GM18870 (cell line): Measurements from ENCODE around the gene PRSS8.

Experiments used
- ATAC-seq: cut with Tn5 transposase; IDR thresholded peaks from one replicate; pipeline ENCODE4 v1.9.1; 2021; ENCODE audit warnings: moderate library complexity; ENCODE audit not compliant: unreplicated experiment

The PRSS8 gene

GRCh38 chr16:31083981-31084380 lies 51.5 kb downstream of the PRSS8 start:
- no peak for ATAC-seq

DNA sequence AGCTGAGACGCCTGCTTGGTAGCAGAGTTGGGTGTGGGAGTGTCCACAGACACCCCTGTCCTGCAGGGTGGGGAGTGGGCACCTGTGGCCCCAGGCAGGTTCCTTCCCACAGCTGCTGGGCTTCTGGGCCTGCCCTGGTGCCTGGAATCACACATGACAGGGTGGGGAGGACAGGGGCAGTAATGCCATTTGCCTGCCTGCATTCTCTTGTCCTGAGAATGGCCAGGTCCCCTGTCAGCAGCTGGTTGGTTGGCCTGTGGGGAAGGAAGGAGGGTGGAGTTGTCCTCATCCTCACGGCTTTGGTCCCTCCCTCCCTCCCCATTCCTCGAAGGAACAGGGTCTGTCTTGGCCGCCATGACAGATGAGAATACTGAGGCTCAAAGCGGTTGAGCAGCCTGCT lies 52.0 kb downstream of the PRSS8 start:
- ATAC-seq: no peak

DNA sequence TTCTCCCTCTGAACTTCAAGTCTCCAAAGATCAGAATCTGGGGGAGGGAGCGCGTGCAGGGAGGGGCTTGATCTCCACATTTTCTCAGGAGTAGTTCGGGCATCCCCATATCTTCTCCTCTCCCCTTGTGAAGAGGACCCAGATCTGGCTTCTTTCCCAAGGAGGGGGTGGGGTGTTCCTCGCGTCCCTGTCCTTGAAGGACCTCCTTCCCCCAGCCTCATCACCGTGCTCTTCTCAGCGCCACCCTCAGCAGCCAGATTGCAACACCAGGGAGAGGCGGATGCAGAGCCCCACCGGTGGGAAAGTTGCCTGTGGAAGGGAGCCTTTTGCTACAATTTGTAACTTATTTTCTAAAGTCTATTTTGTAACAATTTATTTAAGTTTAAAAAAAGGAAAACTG lies 52.4 kb downstream of the PRSS8 start:
- no peak for ATAC-seq

DNA sequence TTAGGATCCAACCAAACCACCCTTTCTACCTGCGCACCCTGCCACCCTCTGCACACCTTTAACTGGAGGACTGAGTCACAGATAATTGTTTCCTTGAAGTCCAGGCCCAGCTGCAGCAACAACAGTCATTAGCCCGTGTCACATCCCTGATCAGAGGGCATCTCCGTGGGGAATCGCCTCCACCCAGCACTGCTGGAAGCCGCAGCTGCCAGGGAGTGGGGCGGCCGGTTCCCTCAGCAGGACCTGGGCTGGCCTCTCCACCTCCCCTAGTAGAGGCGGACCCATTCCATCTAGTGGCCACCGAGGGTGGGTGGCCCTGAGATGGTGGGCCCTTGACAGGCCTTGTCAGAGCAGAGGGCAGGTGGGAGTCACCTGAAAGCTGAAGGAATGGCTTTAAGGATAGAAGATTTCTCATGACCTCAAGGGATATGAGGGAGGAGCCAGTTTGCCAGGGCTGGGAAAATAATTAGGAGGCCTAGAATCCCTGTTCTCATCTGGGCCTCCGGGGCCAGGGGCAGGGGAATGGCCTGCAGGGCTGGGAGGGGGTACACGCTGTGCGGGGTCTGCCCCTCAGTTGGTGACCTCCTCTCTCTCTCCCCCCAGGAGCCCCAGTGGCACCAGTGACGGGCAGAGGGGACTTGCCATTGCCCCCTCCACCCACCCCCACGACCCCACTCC lies 53.0 kb downstream of the PRSS8 start:
- no peak for ATAC-seq
